Esophagus squamous epithelium (tissue), 5 donors: Measurements from ENCODE around the gene GSTM3. TPM values are rescaled to one million over a fixed set of nuclear protein-coding genes. Genes with fewer than 3 reads are reported as not detected.
"Not testable (repeated sequence)": the region's sequence is repeated elsewhere in the genome, so short reads cannot be mapped to it uniquely, and the experiment has no call there.

ENCODE experiments used
- DNase-seq: peaks from one replicate; lab custom pipeline; 2025; lab: John Stamatoyannopoulos, UW
- H3K27ac ChIP-seq, 4 donors: fragments of 200-600 bp; sonication (generic); one replicate each; pipeline ENCODE4 v1.5.1; 2016 to 2019; ENCODE audit warnings: mild to moderate bottlenecking in 1 of 4
- H3K27me3 ChIP-seq, 4 donors: fragments of 200-600 bp; sonication (generic); 1 replicate in 3 of 4; 2 replicates in 1 of 4; pipeline versions ENCODE4 v1.5.1 to v1.6.0; 2017 to 2021; ENCODE audit warnings: antibody characterized with exemption in 1 of 4
- H3K36me3 ChIP-seq, 3 donors: fragments of 200-600 bp; sonication (generic); one replicate each; pipeline ENCODE4 v1.5.1; 2016 to 2019
- H3K4me1 ChIP-seq, 3 donors: fragments of 200-600 bp; sonication (generic); one replicate each; pipeline ENCODE4 v1.5.1; 2017 to 2019
- H3K4me3 ChIP-seq, 4 donors: fragments of 200-600 bp; sonication (generic); 1 replicate in 3 of 4; 2 replicates in 1 of 4; pipeline ENCODE4 v1.5.1; 2016 to 2019; ENCODE audit warnings: mild to moderate bottlenecking in 2 of 4, moderate library complexity in 1 of 4
- H3K9me3 ChIP-seq, 3 donors: fragments of 200-600 bp; sonication (generic); one replicate each; pipeline ENCODE4 v1.5.1; 2016 to 2019
- CTCF ChIP-seq, 6 experiments: fragments of 450-650 bp in 4 of 6; fragments of 200-600 bp in 2 of 6; sonication (generic) in 2 of 6; IDR thresholded peaks; one replicate each; pipeline ENCODE4 v1.5.1; 2016 to 2019; ENCODE audit warnings: antibody characterized with exemption in 6 of 6, mild to moderate bottlenecking in 4 of 6, moderate library complexity in 4 of 6
- POLR2A ChIP-seq, 4 donors: fragments of 450-650 bp; IDR thresholded peaks; one replicate each; pipeline ENCODE4 v1.6.1; 2017; ENCODE audit warnings: antibody characterized with exemption in 4 of 4, mild to moderate bottlenecking in 4 of 4, moderate library complexity in 3 of 4
- WGBS, 2 donors: methylation state at CpG; one replicate each; pipeline ENCODE4 v1.1.5; 2018; 5-methylcytosine and 5-hydroxymethylcytosine counted together
- intact Hi-C: fragments of 100-400 bp; cut with DNase I; formaldehyde crosslinking; loops from one replicate; pipeline ENCODE4 v1.15.0; 2022
- total RNA-seq, 4 donors: library from RNA; depleted of rRNA; stranded (reverse); fragments of >200 nt; gene quantifications; one replicate each; pipeline ENCODE4 v1.1.0, GENCODE V29; 2016
- donor health status: DM: yes; HTN: yes; CAD: no.

The GSTM3 gene
- total RNA-seq, 4 donors from 2014 or later: 86.2 to 273 (median 150) TPM

- Histone ChIP-seq H3K36me3 (no peaks in the 10 kb centered on the region), H3K4me1 (no peaks in the 10 kb centered on the region), H3K27ac (no peak overlapping the region), H3K9me3 (no peaks in the 10 kb centered on the region), H3K4me3 (no peak overlapping the region), H3K27me3 (peaks cover 0 to 20% (median 0%) of the 10 kb centered on the region in 4 donors)
- no peak for TF ChIP-seq POLR2A (IDR thresholded peaks at IDR 0.05)
- TF ChIP-seq CTCF (IDR thresholded peaks at IDR 0.05): no peak
- intact Hi-C loops: no loop called here
- no peak for DNase-seq
- WGBS, 2 donors: 87 to 92% methylated on average over 8 to 10 of the region's 11 CpGs
Observed at GRCh38 chr1:109750241-109750882, 9.5 kb upstream of the GSTM3 start.

GRCh38 chr1:109749221-109749620 is 8.4 kb upstream of the GSTM3 start:
- intact Hi-C loops: no loop called here
- Histone ChIP-seq H3K4me1 (no peaks in the 10 kb centered on the region), H3K4me3 (no peak overlapping the region), H3K27ac (no peak overlapping the region), H3K9me3 (no peaks in the 10 kb centered on the region), H3K36me3 (no peaks in the 10 kb centered on the region), H3K27me3 (peaks cover 0 to 20% (median 0%) of the 10 kb centered on the region in 4 donors)
- TF ChIP-seq CTCF (IDR thresholded peaks at IDR 0.05): no peak
- TF ChIP-seq POLR2A (IDR thresholded peaks at IDR 0.05): no peak
- no peak for DNase-seq

- H3K9me3 ChIP-seq, H3K4me1 ChIP-seq, H3K4me3 ChIP-seq, H3K36me3 ChIP-seq, DNase-seq, intact Hi-C loops, H3K27ac ChIP-seq: not testable (repeated sequence)
- H3K27me3 ChIP-seq: peaks cover 0 to 20% (median 0%) of the 10 kb centered on the region in 4 donors
- WGBS, 2 donors: 81% methylated on average over 7 of the region's 10 CpGs; no CpG with 5 or more reads in 1 of the 2 donors
Observed at GRCh38 chr1:109748311-109748710, 7.5 kb upstream of the GSTM3 start.

GRCh38 chr1:109739738-109740614 is 862 bp downstream of the GSTM3 start:
- WGBS, 2 donors: 0 to 1% methylated on average over 11 to 35 of the region's 86 CpGs
- peaks cover 3 to 24% (median 5%) of the 10 kb centered on the region in 3 donors for H3K4me1 ChIP-seq
- TF ChIP-seq CTCF (IDR thresholded peaks at IDR 0.05) (no peak), POLR2A (IDR thresholded peaks at IDR 0.05) (peak in 3 of 4 donors; percentile 30 to 80 (median 76))

GRCh38 chr1:109733236-109733870 is 7.5 kb downstream of the GSTM3 start:
- H3K9me3 ChIP-seq: no peaks in the 10 kb centered on the region
- H3K36me3 ChIP-seq: peaks cover 0 to 20% (median 0%) of the 10 kb centered on the region in 3 donors
- intact Hi-C loops: no loop called here
- no peak for DNase-seq
- 76 to 90% methylated on average over 2 to 3 of the region's 4 CpGs for WGBS, 2 donors
- H3K4me3 ChIP-seq: no peak overlapping the region
- H3K4me1 ChIP-seq: peaks cover 0 to 15% (median 0%) of the 10 kb centered on the region in 3 donors
- no peaks in the 10 kb centered on the region for H3K27me3 ChIP-seq
- TF ChIP-seq POLR2A (IDR thresholded peaks at IDR 0.05) (no peak), CTCF (IDR thresholded peaks at IDR 0.05) (no peak)
- H3K27ac ChIP-seq: peak overlapping the region in 2 of 4 donors; percentile 7 to 19

More at GRCh38 chr1:109739738-109740614, 862 bp downstream of the GSTM3 start:
- Histone ChIP-seq H3K36me3 (peaks cover 0 to 20% (median 0%) of the 10 kb centered on the region in 3 donors), H3K9me3 (no peaks in the 10 kb centered on the region), H3K4me3 (peak overlapping the region; percentile 74 to 83 (median 80)), H3K27ac (peak overlapping the region; percentile 76 to 89 (median 86)), H3K27me3 (peaks cover 0 to 4% (median 0%) of the 10 kb centered on the region in 4 donors)
- DNase-seq: no peak
- intact Hi-C loops: no loop called here
